ENCODE data around the gene TMEM54.

The TMEM54 gene

DNA sequence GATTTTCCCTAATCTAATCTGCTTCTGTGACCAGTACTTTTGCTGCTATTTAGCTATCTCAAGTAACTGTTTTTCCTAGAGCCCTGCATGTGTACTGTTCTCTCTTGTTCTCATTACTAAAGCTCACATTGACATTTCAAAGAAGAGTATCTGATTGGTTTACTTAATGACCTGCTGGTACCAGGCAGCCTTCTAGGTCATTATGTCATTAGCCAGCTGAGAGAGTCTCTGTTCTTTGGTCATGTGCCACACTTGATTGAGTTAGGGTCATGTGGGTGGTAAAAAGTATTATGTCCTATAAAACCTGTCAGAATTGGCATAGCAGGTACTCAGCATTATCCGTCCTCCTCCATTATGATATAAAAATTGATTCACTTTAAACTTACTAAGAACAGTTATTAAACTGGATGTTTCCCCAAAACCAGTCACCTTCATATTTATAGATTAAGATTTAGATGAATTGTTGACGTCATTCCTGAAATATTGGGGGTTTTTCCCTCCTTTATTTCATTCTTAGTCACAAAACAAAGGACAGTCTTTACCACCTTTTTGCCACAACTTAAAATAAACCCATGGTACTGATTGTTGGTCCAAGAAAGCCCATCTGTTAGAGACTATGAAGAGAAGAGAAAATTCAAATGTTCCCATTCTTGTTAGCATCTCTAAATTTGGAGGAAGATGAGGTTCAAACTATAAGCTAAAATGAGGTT, 52.7 kb downstream of the TMEM54 start:
- TF ChIP-seq CTCF (IDR thresholded peaks at IDR 0.05; ENCODE audit: low read depth, low read length) (no peak), POLR2A (IDR thresholded peaks at IDR 0.05; ENCODE audit: extremely low read depth, insufficient read length) (no peak), MYC (IDR thresholded peaks at IDR 0.05; ENCODE audit: low read depth, low read length) (no peak)
- TF ChIP-seq, protein P1, sequence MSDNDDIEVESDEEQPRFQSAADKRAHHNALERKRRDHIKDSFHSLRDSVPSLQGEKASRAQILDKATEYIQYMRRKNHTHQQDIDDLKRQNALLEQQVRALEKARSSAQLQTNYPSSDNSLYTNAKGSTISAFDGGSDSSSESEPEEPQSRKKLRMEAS (IDR thresholded peaks at IDR 0.05; ENCODE audit: low read depth, low read length): no peak
- no peak for DNase-seq (ENCODE audit: low read depth)

More for the DNA sequence above, 52.7 kb downstream of the TMEM54 start:
- no peak overlapping the region for H3K4me3 ChIP-seq (ENCODE audit: low read depth, low read length)

Measured in NB4 (cell line).